AG04450 (cell line): ENCODE results near the gene HSD17B12. TPM values are rescaled to one million over a fixed set of nuclear protein-coding genes. Genes with fewer than 3 reads are reported as not detected.

ENCODE experiments used
- CTCF ChIA-PET: fragments of 300-600, 350-600 bp; formaldehyde crosslinking; extraction: SDS; loops from one replicate; lab custom pipeline; 2022; ENCODE audit warnings: antibody characterized with exemption, inconsistent platforms; lab: Charles Lee
- POLR2A ChIA-PET: fragments of 350-600 bp; formaldehyde crosslinking; extraction: SDS; loops from one replicate; lab custom pipeline; 2021; ENCODE audit warnings: antibody characterized with exemption, inconsistent platforms; lab: Yijun Ruan, JAX
- DNase-seq: peaks from one replicate; pipeline ENCODE4 v3.0.0-alpha.2; 2011; ENCODE audit warnings: low read depth, low spot score
- H3K27ac ChIP-seq: one replicate; pipeline ENCODE4 v1.5.1; 2012; ENCODE audit warnings: low read depth, low read length, control low read depth
- H3K27me3 ChIP-seq: one replicate; pipeline ENCODE4 v1.6.0; 2012; ENCODE audit warnings: low read length; ENCODE audit not compliant: control insufficient read depth, insufficient read depth
- H3K4me3 ChIP-seq: 2 replicates; pipeline ENCODE4 v1.5.1; 2011; ENCODE audit warnings: mild to moderate bottlenecking, low read depth, low read length, control low read depth
- H3K9me3 ChIP-seq: 2 replicates; pipeline ENCODE4 v1.5.1; 2012; ENCODE audit warnings: low read length; ENCODE audit not compliant: control insufficient read depth, insufficient read depth
- CTCF ChIP-seq: IDR thresholded peaks from 2 replicates; pipeline ENCODE4 v1.5.1; 2011; ENCODE audit warnings: low read depth, low read length, control low read depth, inconsistent platforms
- polyA plus RNA-seq: library from polyadenylated mRNA; depleted of rRNA; stranded (reverse); fragments of >200 nt; gene quantifications from 2 replicates; pipeline ENCODE4 v1.2.3, GENCODE V29; 2011

The HSD17B12 gene
- polyA plus RNA-seq, 1 experiment, result 59.3 TPM

- no peaks in the 10 kb centered on the region for H3K9me3 ChIP-seq
- DNase-seq, result no peak
- POLR2A ChIA-PET, result no interaction called here
- H3K4me3 ChIP-seq, result no peak overlapping the region
- H3K27me3 ChIP-seq, result no peaks in the 10 kb centered on the region
- H3K27ac ChIP-seq, result no peak overlapping the region
- no peak for TF ChIP-seq CTCF
- CTCF ChIA-PET, result no interaction called here
These were observed 94.2 kb downstream of the HSD17B12 start for GRCh38 chr11:43774786-43775185.

GRCh38 chr11:43779306-43779705, 98.8 kb downstream of the HSD17B12 start:
- Histone ChIP-seq H3K27ac (no peak overlapping the region), H3K9me3 (peaks cover 3% of the 10 kb centered on the region; the same call in 1 of the 2 replicates), H3K4me3 (no peak overlapping the region), H3K27me3 (no peaks in the 10 kb centered on the region)
- CTCF ChIA-PET, result no interaction called here
- DNase-seq, result no peak
- POLR2A ChIA-PET, result no interaction called here
- TF ChIP-seq CTCF, result no peak

GRCh38 chr11:43784301-43784700, 103.8 kb downstream of the HSD17B12 start:
- no peak for TF ChIP-seq CTCF
- Histone ChIP-seq H3K4me3 (no peak overlapping the region), H3K9me3 (peaks cover 3% of the 10 kb centered on the region; the same call in 1 of the 2 replicates), H3K27me3 (no peaks in the 10 kb centered on the region), H3K27ac (no peak overlapping the region)
- POLR2A ChIA-PET, result no interaction called here
- CTCF ChIA-PET, result no interaction called here
- DNase-seq, result no peak

GRCh38 chr11:43784866-43785265, 104.3 kb downstream of the HSD17B12 start:
- Histone ChIP-seq H3K4me3 (no peak overlapping the region), H3K27ac (no peak overlapping the region), H3K27me3 (no peaks in the 10 kb centered on the region), H3K9me3 (peaks cover 3% of the 10 kb centered on the region; the same call in 1 of the 2 replicates)
- ChIA-PET CTCF (interaction anchor here (0.9 kb wide), 1 partner anchor 17 kb away, joined by 3 read pairs; no protein-coding TSS in a partner anchor), POLR2A (no interaction called here)
- peak; percentile 8 for DNase-seq
- no peak for TF ChIP-seq CTCF

- no peaks in the 10 kb centered on the region for H3K27me3 ChIP-seq
- H3K4me3 ChIP-seq, result no peak overlapping the region
- POLR2A ChIA-PET, result no interaction called here
- TF ChIP-seq CTCF, result no peak
- no peak overlapping the region for H3K27ac ChIP-seq
- CTCF ChIA-PET, result interaction anchor here (0.9 kb wide), 1 partner anchor 16 kb away, joined by 3 read pairs; no protein-coding TSS in a partner anchor
- DNase-seq, result no peak
- H3K9me3 ChIP-seq, result peaks cover 3% of the 10 kb centered on the region; the same call in 1 of the 2 replicates
These were observed 104.8 kb downstream of the HSD17B12 start for GRCh38 chr11:43785318-43785717.
